ES-I3 (cell line): Measurements from ENCODE around the gene FGR.
A peak's percentile ranks its signal among the peaks of the same experiment; 100 is the strongest.

Experiments used
- H3K36me3 ChIP-seq: 2 replicates; pipeline ENCODE4 v1.6.1; 2013; ENCODE audit warnings: mild to moderate bottlenecking, low read length, control low read depth, moderate library complexity; ENCODE audit not compliant: insufficient read depth
- H3K4me1 ChIP-seq: 2 replicates; pipeline ENCODE4 v1.6.1; 2013; ENCODE audit warnings: mild to moderate bottlenecking, control low read depth, low read length; ENCODE audit not compliant: insufficient read depth
- H3K9ac ChIP-seq: 2 replicates; pipeline ENCODE4 v1.6.1; 2013; ENCODE audit warnings: low read depth, mild to moderate bottlenecking, low read length, moderate library complexity
- H3K9me3 ChIP-seq: 2 replicates; pipeline ENCODE4 v1.6.1; 2013; ENCODE audit warnings: mild to moderate bottlenecking, low read length, moderate library complexity; ENCODE audit not compliant: control insufficient read depth, insufficient read depth

The FGR gene

DNA sequence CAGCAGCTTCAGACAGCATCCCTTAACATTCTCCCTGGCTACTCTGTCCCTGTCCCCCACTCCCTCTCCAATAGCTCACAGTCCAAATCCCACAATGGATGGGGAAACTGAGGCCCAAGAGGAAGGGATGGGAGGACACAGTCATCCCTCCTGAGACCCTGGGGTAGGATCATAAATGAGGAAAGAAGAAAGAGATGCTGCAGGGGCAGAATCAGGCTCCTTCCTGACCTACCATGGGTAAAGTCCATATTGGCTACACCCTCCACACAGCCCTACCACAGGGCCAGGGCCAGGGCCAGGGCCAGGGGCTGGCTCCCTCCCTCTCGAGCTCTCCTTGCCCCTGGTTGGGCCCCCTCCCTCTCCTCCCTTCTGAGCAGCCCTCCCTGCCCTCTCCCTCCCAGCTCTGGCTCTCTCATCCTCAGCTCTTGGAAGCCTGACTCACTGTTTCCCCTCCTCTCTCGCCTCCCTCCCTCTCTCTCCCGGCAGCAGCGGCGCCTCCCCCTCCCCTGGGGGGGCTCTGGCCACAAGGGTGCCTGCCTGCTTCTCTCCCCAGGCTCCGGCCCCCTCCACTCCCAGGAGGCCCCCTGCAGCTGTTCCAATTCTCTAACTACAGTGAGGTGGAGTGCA is 36.0 kb downstream of the FGR start:
- Histone ChIP-seq H3K9ac (peak overlapping the region; percentile 14; the same call in 1 of the 2 replicates), H3K36me3 (no peaks in the 10 kb centered on the region), H3K4me1 (peaks cover 65% of the 10 kb centered on the region), H3K9me3 (no peaks in the 10 kb centered on the region)

DNA sequence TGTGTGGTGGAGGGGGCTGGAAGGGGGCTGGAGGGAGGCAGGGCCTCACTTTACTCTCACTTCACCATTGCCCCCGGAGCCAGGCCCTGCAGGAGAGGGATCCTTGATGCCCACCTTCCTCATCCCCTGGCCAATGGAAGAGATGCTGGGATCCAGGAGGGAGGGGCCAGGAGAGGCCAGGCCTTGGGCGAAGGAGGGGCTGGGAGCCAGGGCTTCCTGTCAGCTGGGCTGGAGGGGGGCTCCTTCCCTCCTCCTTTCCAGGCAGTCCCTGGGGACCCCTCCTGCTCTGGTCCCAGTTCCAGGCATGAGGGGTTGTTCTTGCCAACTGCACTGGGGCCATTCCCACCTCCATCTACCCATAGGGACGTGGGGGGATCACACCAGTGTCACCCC is 36.7 kb downstream of the FGR start:
- H3K9me3 ChIP-seq, result no peaks in the 10 kb centered on the region
- no peak overlapping the region for H3K9ac ChIP-seq
- H3K4me1 ChIP-seq, result peaks cover 72% of the 10 kb centered on the region
- H3K36me3 ChIP-seq, result no peaks in the 10 kb centered on the region

DNA sequence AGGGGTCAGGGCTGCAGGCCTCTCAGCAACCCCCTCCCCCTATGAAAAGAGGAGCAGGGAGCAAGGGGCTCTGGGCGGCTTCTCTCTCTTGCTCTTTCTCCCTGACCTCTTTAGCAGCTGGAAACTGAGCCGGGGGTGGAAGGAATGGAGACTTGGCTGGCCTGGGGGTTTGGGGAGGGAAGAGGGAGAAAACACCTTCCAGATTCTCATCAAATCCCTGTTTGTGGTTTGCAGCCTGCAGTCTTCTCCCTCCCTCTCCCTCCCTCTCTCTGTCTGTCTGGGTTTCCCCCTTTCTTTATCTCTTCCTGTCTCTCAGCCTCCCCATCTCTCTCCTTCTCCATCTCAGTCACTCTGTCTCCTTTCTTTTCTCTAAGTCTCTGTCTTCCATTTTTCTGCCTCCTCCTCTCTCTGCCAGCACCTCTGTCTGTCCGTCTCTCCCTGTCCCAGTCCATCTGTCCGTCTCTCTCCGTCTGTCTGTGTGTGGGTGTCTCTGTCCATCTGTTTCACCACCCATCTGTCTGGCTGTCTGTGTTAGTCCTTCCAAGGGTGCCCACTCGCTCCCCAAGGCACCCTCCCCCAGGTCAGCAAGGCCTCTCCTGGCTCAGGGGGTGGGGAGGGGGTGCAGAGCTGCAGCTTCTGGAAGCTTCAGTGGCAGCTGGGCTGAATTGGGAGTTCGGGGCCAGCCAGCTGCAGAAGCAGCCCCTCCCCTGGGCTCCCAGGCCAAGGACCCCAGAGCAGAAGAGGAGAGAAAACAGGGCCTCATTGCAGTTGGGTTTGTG is 37.3 kb downstream of the FGR start:
- Histone ChIP-seq H3K36me3 (no peaks in the 10 kb centered on the region), H3K9ac (no peak overlapping the region), H3K9me3 (no peaks in the 10 kb centered on the region), H3K4me1 (peaks cover 75% of the 10 kb centered on the region)

DNA sequence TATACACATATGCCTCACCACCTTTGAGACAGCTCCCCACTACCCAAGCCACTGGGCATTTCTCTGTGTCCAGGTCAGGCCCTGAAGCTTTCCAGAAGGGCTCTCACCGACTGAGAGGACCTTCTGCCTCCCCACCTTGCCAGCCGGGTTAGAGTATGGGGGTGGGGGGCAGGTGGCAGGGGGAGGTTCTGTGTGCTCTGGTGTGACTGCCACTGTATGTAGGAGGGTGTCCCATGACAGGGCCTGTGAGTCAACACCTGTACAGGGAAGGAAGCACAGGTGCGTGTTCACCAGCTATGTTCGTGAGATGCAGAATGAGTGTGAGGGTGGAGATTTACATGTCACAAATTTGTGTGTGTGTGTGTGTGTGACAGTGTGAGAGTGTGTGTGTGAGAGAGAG is 38.0 kb downstream of the FGR start:
- Histone ChIP-seq H3K9me3 (no peaks in the 10 kb centered on the region), H3K36me3 (no peaks in the 10 kb centered on the region), H3K9ac (no peak overlapping the region), H3K4me1 (peaks cover 75% of the 10 kb centered on the region)

DNA sequence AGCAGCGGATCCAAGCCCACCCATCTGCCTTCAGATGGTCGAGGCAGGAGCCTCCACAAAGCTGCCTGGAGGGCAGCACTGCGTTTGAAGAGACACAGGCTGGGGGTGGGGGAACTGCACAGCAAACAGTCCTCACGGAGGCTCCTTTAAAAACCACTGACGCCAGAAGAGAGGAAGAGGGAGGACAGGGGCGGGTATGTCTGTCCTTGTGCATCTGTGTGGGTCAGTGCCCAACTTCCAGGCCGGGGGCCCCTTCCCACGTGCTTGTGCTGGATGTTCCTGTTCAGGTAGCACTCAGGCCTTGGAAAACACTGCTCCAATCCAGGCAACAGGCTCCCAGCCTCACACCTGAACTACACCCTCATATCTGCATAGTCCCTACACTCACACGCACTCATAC is 38.7 kb downstream of the FGR start:
- no peaks in the 10 kb centered on the region for H3K36me3 ChIP-seq
- H3K9ac ChIP-seq, result no peak overlapping the region
- no peaks in the 10 kb centered on the region for H3K9me3 ChIP-seq
- peaks cover 75% of the 10 kb centered on the region for H3K4me1 ChIP-seq

DNA sequence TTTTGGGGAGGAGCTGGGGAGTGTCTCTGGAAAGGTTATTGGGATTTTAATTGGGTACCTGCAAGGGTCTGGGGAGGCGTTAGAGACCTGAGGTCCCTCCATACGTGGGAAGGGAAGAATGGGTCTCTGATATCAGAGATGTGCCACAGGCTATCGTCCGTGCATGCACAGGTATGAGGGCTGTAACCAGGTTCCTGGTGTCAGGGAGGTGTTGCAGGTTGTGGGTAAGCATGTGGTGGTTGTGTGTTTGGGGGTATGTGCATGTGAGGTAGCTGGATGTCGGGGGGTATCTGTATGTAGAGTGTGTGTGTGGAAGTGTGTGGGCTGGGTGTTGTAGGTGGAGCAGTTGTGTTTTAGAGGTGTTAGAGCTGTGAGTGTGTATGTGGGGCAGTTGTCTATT is 39.4 kb downstream of the FGR start:
- Histone ChIP-seq H3K9me3 (no peaks in the 10 kb centered on the region), H3K4me1 (peaks cover 74% of the 10 kb centered on the region), H3K36me3 (no peaks in the 10 kb centered on the region), H3K9ac (no peak overlapping the region)

DNA sequence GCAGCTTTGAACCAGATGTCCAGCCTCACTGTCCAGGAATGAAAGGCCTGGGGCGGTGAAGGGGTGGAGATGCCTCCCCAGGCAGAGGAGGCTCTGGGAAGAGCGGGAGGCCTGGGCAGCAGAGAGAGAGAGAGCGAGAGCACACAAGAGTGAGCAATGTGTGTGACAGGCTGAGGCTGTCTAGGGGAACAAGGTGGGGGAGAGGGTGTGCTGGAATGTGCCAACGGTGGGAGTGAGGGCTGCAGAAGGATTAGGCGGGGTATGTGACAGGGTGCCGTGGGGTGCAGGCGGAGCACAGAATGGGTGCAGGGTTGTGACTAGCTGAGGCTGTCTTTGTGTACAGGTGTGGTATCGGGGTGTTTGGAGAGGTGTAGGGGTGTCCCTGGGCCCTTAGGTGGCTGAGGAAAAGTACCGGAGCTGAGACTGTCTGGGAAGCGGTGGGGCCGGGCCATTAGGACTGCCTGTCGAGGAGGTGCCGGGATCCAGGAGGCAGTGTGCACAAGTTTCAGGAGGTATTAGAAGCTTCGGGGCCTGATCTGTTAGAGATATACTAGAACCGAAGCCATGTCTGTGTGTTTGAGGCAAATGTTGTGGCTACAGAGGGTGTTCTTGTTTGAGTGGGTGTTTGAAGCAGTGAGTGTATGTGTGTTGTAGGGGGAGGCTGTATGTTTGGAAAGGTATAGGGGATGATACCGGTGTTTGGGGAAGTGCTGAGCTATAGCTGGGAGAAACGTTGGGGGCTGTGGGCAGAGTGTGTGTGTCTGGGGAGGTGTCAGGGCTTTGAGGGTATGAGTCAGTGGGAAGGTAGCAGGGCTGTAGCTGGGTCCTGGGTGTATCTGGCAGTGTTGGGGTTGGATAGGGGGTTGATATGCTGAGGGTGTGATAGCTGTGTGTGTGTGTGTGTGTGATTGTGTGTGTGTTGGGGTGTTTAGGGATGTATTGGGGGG is 40.1 kb downstream of the FGR start:
- Histone ChIP-seq H3K9me3 (no peaks in the 10 kb centered on the region), H3K36me3 (no peaks in the 10 kb centered on the region), H3K9ac (no peak overlapping the region), H3K4me1 (peaks cover 76% of the 10 kb centered on the region)

DNA sequence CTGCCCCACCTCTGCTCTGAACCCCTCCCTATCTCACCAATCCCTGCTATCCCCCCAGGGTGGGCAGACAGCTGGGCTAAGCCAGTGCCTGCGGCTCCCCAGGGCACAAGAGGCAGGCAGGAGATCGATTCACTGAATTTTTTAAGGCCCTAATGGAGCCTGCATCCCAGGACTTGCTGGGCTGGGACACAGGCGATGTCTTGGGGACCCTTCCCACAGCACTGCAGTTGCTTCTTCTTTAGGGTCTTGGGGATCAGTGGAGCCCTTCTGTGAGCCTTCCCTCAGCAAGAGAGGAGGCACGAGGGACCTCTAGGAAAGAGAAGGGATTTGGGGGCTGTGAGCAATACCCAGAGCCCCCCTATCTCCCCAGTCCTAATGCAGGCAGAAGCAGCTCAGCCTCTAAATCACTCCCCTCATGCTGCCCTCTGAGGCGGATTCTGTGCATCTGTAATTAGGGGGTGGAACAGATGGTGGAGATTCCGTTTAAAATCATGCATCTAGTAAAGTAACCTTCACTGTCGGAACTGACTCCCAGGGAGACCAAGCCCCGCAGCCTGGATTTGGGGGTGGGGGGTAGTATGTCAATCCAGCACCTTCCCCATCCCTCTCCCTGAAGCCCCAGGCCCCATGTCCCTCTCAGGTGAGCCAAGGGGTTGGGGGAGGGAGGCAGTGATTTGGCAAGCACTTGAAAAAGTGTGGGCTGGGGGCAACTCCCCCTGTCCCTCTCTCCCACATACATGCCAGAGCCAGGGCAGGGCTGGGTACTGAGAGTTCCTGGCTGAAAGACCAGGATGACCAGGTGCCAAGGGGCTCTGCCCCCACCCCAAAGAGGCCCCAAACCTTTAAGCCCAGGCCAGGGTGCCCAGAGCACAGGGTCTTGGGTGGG is 41.1 kb downstream of the FGR start:
- Histone ChIP-seq H3K9me3 (no peaks in the 10 kb centered on the region), H3K36me3 (no peaks in the 10 kb centered on the region), H3K9ac (peak overlapping the region; percentile 38; the same call in 1 of the 2 replicates), H3K4me1 (peaks cover 69% of the 10 kb centered on the region)

DNA sequence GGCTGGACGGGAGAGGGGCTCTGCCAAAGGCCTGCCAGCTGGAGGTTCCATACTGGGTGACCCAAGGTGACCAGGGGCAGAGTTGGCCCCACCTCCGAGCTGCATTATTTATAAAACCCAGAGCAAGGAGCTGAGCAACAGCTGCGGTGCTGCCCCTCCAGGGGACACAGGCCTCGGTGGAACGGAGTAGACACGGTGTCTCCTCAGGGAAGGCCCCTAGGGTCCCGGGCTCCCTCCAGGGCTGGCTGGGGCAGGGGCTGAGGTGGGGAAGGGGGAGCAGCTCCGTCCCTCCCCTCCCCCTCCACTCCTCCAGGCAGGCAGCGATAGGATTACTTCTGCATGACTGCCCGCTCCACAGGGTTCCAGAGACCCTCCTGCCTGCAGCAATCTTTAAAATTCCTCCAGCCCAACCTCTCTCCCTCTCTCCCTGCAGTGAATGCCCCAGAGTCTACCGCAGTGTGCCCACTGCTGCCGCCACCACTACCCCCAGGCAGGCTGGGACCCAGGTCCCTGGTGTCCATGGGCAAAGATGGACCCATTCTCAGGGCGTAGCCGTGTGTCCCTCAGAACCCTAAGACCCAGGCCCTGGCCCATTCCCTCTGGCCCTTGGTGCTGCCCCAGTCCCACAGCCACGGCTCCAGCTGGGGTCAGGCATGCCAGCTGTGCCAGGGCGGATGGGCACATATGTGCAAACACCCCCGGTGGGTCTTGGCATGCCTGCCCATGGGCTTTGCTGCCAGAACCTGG is 41.9 kb downstream of the FGR start:
- Histone ChIP-seq H3K36me3 (no peaks in the 10 kb centered on the region), H3K9me3 (no peaks in the 10 kb centered on the region), H3K9ac (peak overlapping the region; percentile 38; the same call in 1 of the 2 replicates), H3K4me1 (peaks cover 61% of the 10 kb centered on the region)

DNA sequence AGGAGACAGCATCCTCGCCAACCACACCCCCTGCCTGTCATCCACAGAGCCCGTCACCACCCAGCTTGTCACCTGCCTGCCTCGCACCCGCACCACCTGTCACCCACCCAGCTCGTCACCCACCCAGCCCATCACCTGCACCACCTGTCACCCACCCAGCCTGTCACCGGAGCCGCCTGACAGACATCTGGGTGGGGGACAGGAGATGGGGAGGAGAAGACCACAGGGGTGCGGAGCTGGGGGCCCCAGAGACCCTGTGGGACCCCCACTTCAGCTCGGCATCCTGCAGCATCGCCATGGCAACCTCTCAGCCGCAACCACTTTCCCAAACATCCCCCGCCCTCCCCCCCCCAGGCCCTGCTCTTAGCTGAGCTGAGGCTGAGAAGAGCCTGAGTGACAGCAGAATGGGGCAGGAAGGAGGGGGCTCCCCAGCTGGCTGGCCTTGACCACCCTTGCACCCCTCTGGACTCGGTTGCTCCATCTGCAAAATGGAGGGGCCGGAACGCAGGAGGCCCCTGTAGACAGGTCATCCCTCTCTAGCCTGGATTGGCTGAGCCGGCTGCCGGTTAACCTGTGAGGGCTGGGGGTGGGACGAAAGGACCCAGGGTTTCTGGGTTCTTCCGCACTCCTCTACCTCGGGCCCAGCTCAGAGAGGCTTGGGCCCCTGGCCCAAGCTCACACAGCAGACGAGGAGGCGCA is 42.6 kb downstream of the FGR start:
- Histone ChIP-seq H3K4me1 (peaks cover 54% of the 10 kb centered on the region), H3K36me3 (no peaks in the 10 kb centered on the region), H3K9ac (peak overlapping the region; percentile 38; the same call in 1 of the 2 replicates), H3K9me3 (no peaks in the 10 kb centered on the region)

DNA sequence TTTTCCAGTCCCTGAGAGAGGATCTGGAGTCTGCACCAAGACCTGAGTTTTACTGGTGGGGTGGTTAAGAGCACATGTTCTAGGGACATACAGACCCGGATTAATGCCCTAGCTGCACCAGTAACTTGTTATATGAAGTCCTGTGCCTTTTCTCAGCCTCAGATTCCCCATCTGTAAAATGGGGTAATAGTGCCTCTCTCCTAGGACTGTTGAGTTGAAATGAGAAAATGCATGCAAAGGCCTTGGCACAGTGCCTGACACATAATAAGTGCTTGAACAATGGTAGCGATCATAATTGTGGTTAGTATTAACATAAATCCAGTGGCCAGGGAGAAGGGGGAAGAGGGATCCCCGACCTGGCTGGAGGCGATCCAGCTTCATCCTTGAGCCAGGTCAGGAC is 43.4 kb downstream of the FGR start:
- Histone ChIP-seq H3K4me1 (peaks cover 48% of the 10 kb centered on the region), H3K36me3 (no peaks in the 10 kb centered on the region), H3K9ac (no peak overlapping the region), H3K9me3 (no peaks in the 10 kb centered on the region)

DNA sequence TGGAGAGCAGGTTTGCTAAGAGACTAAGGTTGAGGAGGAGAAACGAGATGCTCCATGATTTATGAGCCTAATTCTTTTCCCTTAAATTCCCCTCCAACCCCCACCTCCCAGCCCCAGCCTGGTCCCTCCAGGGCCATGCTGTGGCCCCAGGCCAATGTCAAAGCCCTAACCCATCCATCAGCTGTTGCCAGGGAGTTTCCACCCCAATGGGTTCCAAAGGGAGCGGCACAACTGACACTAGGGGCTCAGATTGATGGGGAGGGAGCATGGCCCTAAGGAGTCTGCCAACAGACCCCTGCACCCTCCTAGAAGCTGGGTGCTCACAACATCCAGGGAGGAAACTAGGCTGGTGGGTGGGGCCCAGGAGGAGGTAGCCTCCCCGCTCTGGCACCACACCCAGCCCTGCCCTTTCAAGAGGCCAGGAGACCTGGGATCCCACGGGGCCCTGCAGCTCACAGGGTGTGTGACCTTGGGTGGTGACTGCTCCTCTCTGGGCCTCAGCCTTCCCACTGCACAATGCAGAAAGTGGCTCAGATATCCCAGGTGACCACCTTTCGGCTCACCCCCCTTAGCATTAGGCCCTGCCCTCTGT is 44.0 kb downstream of the FGR start:
- Histone ChIP-seq H3K36me3 (no peaks in the 10 kb centered on the region), H3K4me1 (peaks cover 43% of the 10 kb centered on the region), H3K9ac (no peak overlapping the region), H3K9me3 (no peaks in the 10 kb centered on the region)
